SU-DHL-6 (cell line): ENCODE data around the gene FAH.

Experiments used
- H2AFZ ChIP-seq: fragments of 200-600 bp; sonication (generic); 2 replicates; pipeline ENCODE4 v1.6.1; 2014; ENCODE audit warnings: low read depth, mild to moderate bottlenecking, moderate library complexity, mixed read lengths, antibody characterized with exemption, low read length; ENCODE audit not compliant: severe bottlenecking
- H3F3A ChIP-seq: fragments of 200-600 bp; shearing (Covaris generic); 2 replicates; pipeline ENCODE4 v1.6.0; 2016; ENCODE audit warnings: antibody characterized with exemption, mild to moderate bottlenecking; ENCODE audit not compliant: insufficient read depth
- H3K27ac ChIP-seq: fragments of 200-600 bp; sonication (generic); 2 replicates; pipeline ENCODE4 v1.5.1; 2016; ENCODE audit warnings: low read depth, mild to moderate bottlenecking, low read length, moderate library complexity, mixed read lengths
- H3K27me3 ChIP-seq: fragments of 200-600 bp; sonication (generic), shearing (Covaris generic); 2 replicates; pipeline ENCODE4 v1.6.0; 2014; ENCODE audit warnings: mild to moderate bottlenecking, low read length
- H3K36me3 ChIP-seq: fragments of 200-600 bp; sonication (generic); 2 replicates; pipeline ENCODE4 v1.6.1; 2014; ENCODE audit warnings: mild to moderate bottlenecking, low read length, mixed read lengths
- H3K4me2 ChIP-seq: fragments of 300-600, 200-600 bp; shearing (Covaris generic), sonication (generic); 2 replicates; pipeline ENCODE4 v1.6.0; 2014; ENCODE audit warnings: low read length, low read depth, mild to moderate bottlenecking; ENCODE audit not compliant: poor library complexity, severe bottlenecking
- H3K4me3 ChIP-seq: fragments of 200-600 bp; sonication (generic); 2 replicates; pipeline ENCODE4 v1.5.1; 2014; ENCODE audit warnings: antibody characterized with exemption, low read length, mild to moderate bottlenecking, mixed read lengths; ENCODE audit not compliant: insufficient read depth, poor library complexity, severe bottlenecking
- H3K79me2 ChIP-seq: fragments of 200-600 bp; sonication (generic); 2 replicates; pipeline ENCODE4 v1.6.1; 2014; ENCODE audit warnings: mild to moderate bottlenecking, low read length, moderate library complexity; ENCODE audit not compliant: insufficient read depth
- H3K9ac ChIP-seq: fragments of 200-600 bp; sonication (generic); 2 replicates; pipeline ENCODE4 v1.7.0; 2014; ENCODE audit warnings: mild to moderate bottlenecking, low read length
- H3K9me2 ChIP-seq: fragments of 200-600 bp; sonication (generic); replicated peaks from 2 replicates; pipeline ENCODE4 v1.6.1; 2014; ENCODE audit warnings: low read length; ENCODE audit not compliant: insufficient read depth
- H3K9me3 ChIP-seq: fragments of 200-600 bp; sonication (generic); 2 replicates; pipeline ENCODE4 v1.6.1; 2014; ENCODE audit warnings: low read length, mixed read lengths; ENCODE audit not compliant: insufficient read depth
- H4K20me1 ChIP-seq: fragments of 200-600 bp; sonication (generic); 2 replicates; pipeline ENCODE4 v1.6.1; 2014; ENCODE audit warnings: low read depth, mild to moderate bottlenecking, antibody characterized with exemption, low read length, moderate library complexity, mixed read lengths
- CTCF ChIP-seq: fragments of 200-600 bp; sonication (generic); IDR thresholded peaks from one replicate; pipeline ENCODE4 v1.5.1; 2017; ENCODE audit warnings: antibody characterized with exemption, mild to moderate bottlenecking, low read length, moderate library complexity; ENCODE audit not compliant: insufficient read depth, poor library complexity, severe bottlenecking
- EZH2phosphoT487 ChIP-seq: fragments of 200-600 bp; sonication (generic), shearing (Covaris generic); conservative IDR thresholded peaks from 2 replicates; pipeline ENCODE4 v1.6.1; 2018; ENCODE audit warnings: mild to moderate bottlenecking, antibody characterized with exemption, low read length, moderate library complexity, mixed read lengths

Gene FAH

GRCh38 chr15:80110920-80111319 is 41.9 kb upstream of the FAH start:
- no peaks in the 10 kb centered on the region for H3K9me3 ChIP-seq
- peaks cover 9% of the 10 kb centered on the region; the same call in 1 of the 2 replicates for H4K20me1 ChIP-seq
- TF ChIP-seq EZH2phosphoT487, result no peak
- TF ChIP-seq CTCF, result no peak
- no peak overlapping the region for H3K4me2 ChIP-seq
- H3F3A ChIP-seq, result no peaks in the 10 kb centered on the region
- H2AFZ ChIP-seq, result no peak overlapping the region
- H3K9ac ChIP-seq, result no peak overlapping the region
- peaks cover 38% of the 10 kb centered on the region for H3K79me2 ChIP-seq
- no peaks in the 10 kb centered on the region for H3K27me3 ChIP-seq
- H3K9me2 ChIP-seq, result no peaks in the 10 kb centered on the region
- no peak overlapping the region for H3K27ac ChIP-seq
- no peak overlapping the region for H3K4me3 ChIP-seq
- H3K36me3 ChIP-seq, result no peaks in the 10 kb centered on the region

GRCh38 chr15:80114114-80114513 is 38.7 kb upstream of the FAH start:
- Histone ChIP-seq H3F3A (no peaks in the 10 kb centered on the region), H3K27me3 (no peaks in the 10 kb centered on the region), H3K79me2 (peaks cover 46% of the 10 kb centered on the region), H3K36me3 (no peaks in the 10 kb centered on the region), H3K27ac (no peak overlapping the region), H3K4me2 (no peak overlapping the region), H3K9me3 (no peaks in the 10 kb centered on the region), H2AFZ (no peak overlapping the region), H3K9me2 (no peaks in the 10 kb centered on the region), H4K20me1 (peaks cover 9% of the 10 kb centered on the region; the same call in 1 of the 2 replicates), H3K9ac (no peak overlapping the region), H3K4me3 (no peak overlapping the region)
- no peak for TF ChIP-seq CTCF
- TF ChIP-seq EZH2phosphoT487, result no peak

GRCh38 chr15:80115021-80115420 is 37.8 kb upstream of the FAH start:
- Histone ChIP-seq H3K36me3 (no peaks in the 10 kb centered on the region), H3K4me2 (no peak overlapping the region), H3K9me3 (no peaks in the 10 kb centered on the region), H3K27me3 (no peaks in the 10 kb centered on the region), H3K79me2 (peaks cover 47% of the 10 kb centered on the region), H2AFZ (no peak overlapping the region), H3K9me2 (no peaks in the 10 kb centered on the region), H3K27ac (no peak overlapping the region), H3K4me3 (no peak overlapping the region), H4K20me1 (peaks cover 9% of the 10 kb centered on the region; the same call in 1 of the 2 replicates), H3F3A (no peaks in the 10 kb centered on the region), H3K9ac (no peak overlapping the region)
- TF ChIP-seq EZH2phosphoT487, result no peak
- TF ChIP-seq CTCF, result no peak

- no peaks in the 10 kb centered on the region for H3K27me3 ChIP-seq
- no peaks in the 10 kb centered on the region for H3K9me3 ChIP-seq
- no peak overlapping the region for H2AFZ ChIP-seq
- H3K9me2 ChIP-seq, result no peaks in the 10 kb centered on the region
- no peak for TF ChIP-seq CTCF
- no peak overlapping the region for H3K4me2 ChIP-seq
- no peak overlapping the region for H3K4me3 ChIP-seq
- H3K27ac ChIP-seq, result no peak overlapping the region
- H3K36me3 ChIP-seq, result peaks cover 7% of the 10 kb centered on the region; the same call in 1 of the 2 replicates
- peaks cover 41% of the 10 kb centered on the region for H3K79me2 ChIP-seq
- no peak overlapping the region for H3K9ac ChIP-seq
- no peaks in the 10 kb centered on the region for H3F3A ChIP-seq
- peaks cover 9% of the 10 kb centered on the region; the same call in 1 of the 2 replicates for H4K20me1 ChIP-seq
Measured at GRCh38 chr15:80118956-80119355, 33.8 kb upstream of the FAH start.
